SK-N-SH (cell line): ENCODE measurements around the gene ZNF559. TPM values are rescaled to one million over a fixed set of nuclear protein-coding genes. Genes with fewer than 3 reads are reported as not detected.
"Not testable (repeated sequence)": the region's sequence is repeated elsewhere in the genome, so short reads cannot be mapped to it uniquely, and the experiment has no call there.

Experiments used
- CTCF ChIA-PET: fragments of 300-600, 350-600 bp; formaldehyde crosslinking; extraction: SDS; loops from one replicate; lab custom pipeline; 2021; lab: Yijun Ruan, JAX
- POLR2A ChIA-PET: fragments of 350-600 bp; sonication (Branson Sonifier 250); formaldehyde crosslinking; extraction: SDS; loops from one replicate; lab custom pipeline; 2020; ENCODE audit warnings: antibody characterized with exemption, inconsistent platforms; lab: Yijun Ruan, JAX
- DNase-seq: peaks from one replicate; pipeline ENCODE4 v3.0.0; 2012
- H2AFZ ChIP-seq: fragments of 200-600 bp; sonication (generic); 2 replicates; pipeline ENCODE4 v1.8.1; 2016; ENCODE audit warnings: antibody characterized with exemption, mild to moderate bottlenecking, low read depth
- H3F3A ChIP-seq: fragments of 200-600 bp; sonication (generic); replicated peaks from 2 replicates; pipeline ENCODE3; 2016; ENCODE audit warnings: antibody characterized with exemption, mild to moderate bottlenecking; ENCODE audit not compliant: insufficient read depth
- H3K27ac ChIP-seq, 2 experiments: fragments of 200-500 bp in 1 of 2; fragments of 200-600 bp in 1 of 2; sonication (Bioruptor generic) in 1 of 2; sonication (generic), shearing (Covaris generic) in 1 of 2; 2 replicates each; pipeline versions ENCODE4 v1.5.1 to v1.6.1; 2014 to 2016; ENCODE audit warnings: low read depth in 2 of 2, inconsistent platforms in 1 of 2, low read length in 1 of 2, mild to moderate bottlenecking in 1 of 2, mixed read lengths in 1 of 2
- H3K27me3 ChIP-seq: fragments of 200-600 bp; sonication (generic), shearing (Covaris generic); 2 replicates; pipeline ENCODE4 v1.6.1; 2016; ENCODE audit warnings: mixed run types; ENCODE audit not compliant: insufficient read depth
- H3K36me3 ChIP-seq, 2 experiments: fragments of 200-500 bp in 1 of 2; fragments of 200-600 bp in 1 of 2; sonication (Bioruptor generic) in 1 of 2; sonication (generic) in 1 of 2; replicated peaks in 1 of 2; 2 replicates each; pipeline versions ENCODE3 to v1.5.1; 2014 to 2016; ENCODE audit warnings: low read length in 1 of 2, mild to moderate bottlenecking in 1 of 2; ENCODE audit not compliant: insufficient read depth in 2 of 2, control insufficient read depth in 1 of 2
- H3K4me1 ChIP-seq, 2 experiments: fragments of 200-500 bp in 1 of 2; fragments of 200-600 bp in 1 of 2; sonication (Bioruptor generic) in 1 of 2; sonication (generic), shearing (Covaris generic) in 1 of 2; 2 replicates each; pipeline versions ENCODE4 v1.5.1 to v1.6.1; 2014 to 2016; ENCODE audit warnings: low read depth in 1 of 2, low read length in 1 of 2, mixed run types in 1 of 2; ENCODE audit not compliant: insufficient read depth in 2 of 2, control insufficient read depth in 1 of 2
- H3K4me2 ChIP-seq: fragments of 200-600 bp; sonication (generic), shearing (Covaris generic); 2 replicates; pipeline ENCODE4 v1.6.1; 2017; ENCODE audit warnings: mixed run types
- H3K4me3 ChIP-seq, 2 experiments: fragments of 200-500 bp in 1 of 2; fragments of 200-600 bp in 1 of 2; sonication (Bioruptor generic) in 1 of 2; sonication (generic), shearing (Covaris generic) in 1 of 2; 2 replicates each; pipeline versions ENCODE4 v1.5.1 to v1.8.1; 2014 to 2016; ENCODE audit warnings: low read depth in 2 of 2, inconsistent platforms in 1 of 2, low read length in 1 of 2, mild to moderate bottlenecking in 1 of 2, mixed read lengths in 1 of 2, moderate library complexity in 1 of 2
- H3K79me2 ChIP-seq: fragments of 200-600 bp; sonication (generic); 2 replicates; pipeline ENCODE4 v1.8.1; 2017; ENCODE audit warnings: mild to moderate bottlenecking; ENCODE audit not compliant: insufficient read depth
- H3K9ac ChIP-seq: fragments of 200-600 bp; sonication (generic); 2 replicates; pipeline ENCODE4 v1.6.1; 2017; ENCODE audit warnings: mixed run types
- H3K9me2 ChIP-seq: fragments of 200-600 bp; sonication (generic); 2 replicates; pipeline ENCODE4 v1.6.1; 2017; ENCODE audit warnings: mixed run types
- H3K9me3 ChIP-seq: fragments of 200-600 bp; sonication (generic); 2 replicates; pipeline ENCODE4 v1.6.1; 2017; ENCODE audit warnings: mixed run types, mild to moderate bottlenecking, moderate library complexity
- H4K20me1 ChIP-seq: fragments of 200-600 bp; sonication (generic); 2 replicates; pipeline ENCODE4 v1.6.1; 2017; ENCODE audit warnings: mild to moderate bottlenecking, mixed run types; ENCODE audit not compliant: insufficient read depth
- EZH2phosphoT487 ChIP-seq: fragments of 200-600 bp; sonication (generic); IDR thresholded peaks from 2 replicates; pipeline ENCODE4 v1.6.1; 2017; ENCODE audit warnings: low read depth, mixed run types, mild to moderate bottlenecking, antibody characterized with exemption, moderate library complexity, borderline replicate concordance
- FOXJ3 ChIP-seq: sonication (generic); formaldehyde crosslinking; IDR thresholded peaks from 2 replicates; pipeline ENCODE4 v1.5.1; 2020; ENCODE audit warnings: mild to moderate bottlenecking, missing genetic modification reagents
- FOXM1 ChIP-seq: IDR thresholded peaks from 2 replicates; pipeline ENCODE4 v1.4.0; 2012; ENCODE audit warnings: low read depth, mild to moderate bottlenecking
- GABPA ChIP-seq: IDR thresholded peaks from 2 replicates; pipeline ENCODE4 v1.4.0; 2012; ENCODE audit warnings: low read depth, mild to moderate bottlenecking
- JUND ChIP-seq: IDR thresholded peaks from 2 replicates; pipeline ENCODE4 v1.4.0; 2012
- MEF2A ChIP-seq: IDR thresholded peaks from 2 replicates; pipeline ENCODE4 v1.4.0; 2012; ENCODE audit warnings: low read depth, borderline replicate concordance
- NFIC ChIP-seq: IDR thresholded peaks from 2 replicates; pipeline ENCODE4 v1.4.0; 2012; ENCODE audit warnings: borderline replicate concordance
- NRF1 ChIP-seq: IDR thresholded peaks from 2 replicates; pipeline ENCODE4 v1.6.1; 2012; ENCODE audit warnings: low read depth, mild to moderate bottlenecking, low read length
- RCOR1 ChIP-seq: fragments of 150-350 bp; IDR thresholded peaks from 2 replicates; pipeline ENCODE4 v1.6.1; 2017; ENCODE audit warnings: antibody characterized with exemption, low read length
- RFX5 ChIP-seq: IDR thresholded peaks from 2 replicates; pipeline ENCODE4 v1.6.1; 2012; ENCODE audit warnings: mild to moderate bottlenecking, improper control_type of control experiment, low read length
- SIN3A ChIP-seq: IDR thresholded peaks from 2 replicates; pipeline ENCODE4 v1.6.1; 2012; ENCODE audit warnings: low read depth, mild to moderate bottlenecking, low read length, moderate library complexity, borderline replicate concordance
- SMC3 ChIP-seq: IDR thresholded peaks from 2 replicates; pipeline ENCODE4 v1.6.1; 2012; ENCODE audit warnings: low read depth, low read length, improper control_type of control experiment
- TCF12 ChIP-seq: IDR thresholded peaks from 2 replicates; pipeline ENCODE4 v1.4.0; 2012
- TEAD4 ChIP-seq: IDR thresholded peaks from 2 replicates; pipeline ENCODE4 v1.4.0; 2012; ENCODE audit warnings: mild to moderate bottlenecking, borderline replicate concordance; ENCODE audit not compliant: insufficient read depth
- USF2 ChIP-seq: fragments of 150-350 bp; IDR thresholded peaks from 2 replicates; pipeline ENCODE4 v1.6.1; 2017; ENCODE audit warnings: antibody characterized with exemption, low read length, low read depth, borderline replicate concordance
- YY1 ChIP-seq: IDR thresholded peaks from 2 replicates; pipeline ENCODE4 v1.4.0; 2012; ENCODE audit warnings: low read depth, mild to moderate bottlenecking
- WGBS: methylation state at CpG from one replicate; pipeline ENCODE4 v1.1.6; 2017; ENCODE audit warnings: low lambda C conversion rate; 5-methylcytosine and 5-hydroxymethylcytosine counted together
- polyA plus RNA-seq, 3 experiments: library from polyadenylated mRNA; depleted of rRNA; stranded (reverse); fragments of >200 nt; gene quantifications; 2 replicates each; pipeline ENCODE4 v1.2.3, GENCODE V29; 2012
- TF ChIP-seq, protein P1 (sequence below): IDR thresholded peaks from 2 replicates; pipeline ENCODE4; 2012
- TF ChIP-seq, protein P2 (sequence below): IDR thresholded peaks from 2 replicates; pipeline ENCODE4 v1.4.0; 2012; ENCODE audit warnings: low read depth
- TF ChIP-seq, protein P3 (sequence below): IDR thresholded peaks from 2 replicates; pipeline ENCODE4 v1.4.0; 2012; ENCODE audit warnings: low read depth, borderline replicate concordance

The ZNF559 gene
- polyA plus RNA-seq, 1 of the 3 experiments (the other 2 are of a cell fraction): 10.4 TPM

DNA sequence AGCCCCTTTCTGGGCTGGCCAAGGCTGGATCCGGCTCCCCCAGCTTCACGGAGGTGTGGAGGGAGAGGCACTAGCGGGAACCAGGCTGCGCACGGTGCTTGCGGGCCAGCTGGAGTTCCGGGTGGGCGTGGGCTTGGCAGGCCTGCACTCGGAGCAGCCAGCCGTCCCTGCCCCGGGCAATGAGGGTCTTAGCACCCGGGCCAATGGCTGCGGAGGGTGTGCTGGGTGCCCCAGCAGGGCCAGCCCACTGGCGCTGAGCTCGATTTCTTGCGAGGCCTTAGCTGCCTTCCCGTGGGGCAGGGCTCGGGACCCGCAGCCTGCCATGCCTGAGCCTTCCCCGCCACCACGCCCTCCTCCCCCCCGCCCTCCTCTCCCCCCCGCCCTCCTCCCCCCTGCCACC is 2.6 kb upstream of the ZNF559 start:
- H3K4me2 ChIP-seq: no peak overlapping the region
- WGBS: 70% methylated on average over 18 of the region's 23 CpGs
- H3K36me3 ChIP-seq: peaks cover 0 to 13% of the 10 kb centered on the region in 2 experiments
- no peak for DNase-seq
- ChIA-PET POLR2A (no interaction called here), CTCF (no interaction called here)
- H3F3A ChIP-seq: peaks cover 16% of the 10 kb centered on the region
- no peak overlapping the region for H2AFZ ChIP-seq
- H3K27me3 ChIP-seq: no peaks in the 10 kb centered on the region; the same call in 1 of the 2 replicates
- no peak overlapping the region for H3K9ac ChIP-seq
- H3K4me3 ChIP-seq: no peak overlapping the region
- no peak overlapping the region for H3K27ac ChIP-seq
- H3K4me1 ChIP-seq: peaks cover 0 to 4% of the 10 kb centered on the region in 2 experiments; a peak in 1 of 4 replicates
- H4K20me1 ChIP-seq: no peaks in the 10 kb centered on the region
- peaks cover 17% of the 10 kb centered on the region for H3K79me2 ChIP-seq
- 0 out of 2 replicates have a peak, but pooled peaks cover 2% of the 10 kb centered on the region for H3K9me3 ChIP-seq
- H3K9me2 ChIP-seq: no peaks in the 10 kb centered on the region
- TF ChIP-seq RFX5 (no peak), SMC3 (no peak), NRF1 (no peak), TCF12 (no peak), FOXM1 (no peak), EZH2phosphoT487 (no peak), USF2 (no peak), MEF2A (no peak), TEAD4 (no peak), SIN3A (no peak), RCOR1 (no peak), FOXJ3 (CRISPR knock-in tag) (no peak), NFIC (no peak), JUND (no peak), YY1 (no peak), GABPA (no peak)
- TF ChIP-seq, protein P1, sequence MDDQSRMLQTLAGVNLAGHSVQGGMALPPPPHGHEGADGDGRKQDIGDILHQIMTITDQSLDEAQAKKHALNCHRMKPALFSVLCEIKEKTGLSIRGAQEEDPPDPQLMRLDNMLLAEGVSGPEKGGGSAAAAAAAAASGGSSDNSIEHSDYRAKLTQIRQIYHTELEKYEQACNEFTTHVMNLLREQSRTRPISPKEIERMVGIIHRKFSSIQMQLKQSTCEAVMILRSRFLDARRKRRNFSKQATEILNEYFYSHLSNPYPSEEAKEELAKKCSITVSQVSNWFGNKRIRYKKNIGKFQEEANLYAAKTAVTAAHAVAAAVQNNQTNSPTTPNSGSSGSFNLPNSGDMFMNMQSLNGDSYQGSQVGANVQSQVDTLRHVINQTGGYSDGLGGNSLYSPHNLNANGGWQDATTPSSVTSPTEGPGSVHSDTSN: no peak
- TF ChIP-seq, protein P2, sequence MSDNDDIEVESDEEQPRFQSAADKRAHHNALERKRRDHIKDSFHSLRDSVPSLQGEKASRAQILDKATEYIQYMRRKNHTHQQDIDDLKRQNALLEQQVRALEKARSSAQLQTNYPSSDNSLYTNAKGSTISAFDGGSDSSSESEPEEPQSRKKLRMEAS: no peak
- TF ChIP-seq, protein P3, sequence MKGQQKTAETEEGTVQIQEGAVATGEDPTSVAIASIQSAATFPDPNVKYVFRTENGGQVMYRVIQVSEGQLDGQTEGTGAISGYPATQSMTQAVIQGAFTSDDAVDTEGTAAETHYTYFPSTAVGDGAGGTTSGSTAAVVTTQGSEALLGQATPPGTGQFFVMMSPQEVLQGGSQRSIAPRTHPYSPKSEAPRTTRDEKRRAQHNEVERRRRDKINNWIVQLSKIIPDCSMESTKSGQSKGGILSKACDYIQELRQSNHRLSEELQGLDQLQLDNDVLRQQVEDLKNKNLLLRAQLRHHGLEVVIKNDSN: no peak

DNA sequence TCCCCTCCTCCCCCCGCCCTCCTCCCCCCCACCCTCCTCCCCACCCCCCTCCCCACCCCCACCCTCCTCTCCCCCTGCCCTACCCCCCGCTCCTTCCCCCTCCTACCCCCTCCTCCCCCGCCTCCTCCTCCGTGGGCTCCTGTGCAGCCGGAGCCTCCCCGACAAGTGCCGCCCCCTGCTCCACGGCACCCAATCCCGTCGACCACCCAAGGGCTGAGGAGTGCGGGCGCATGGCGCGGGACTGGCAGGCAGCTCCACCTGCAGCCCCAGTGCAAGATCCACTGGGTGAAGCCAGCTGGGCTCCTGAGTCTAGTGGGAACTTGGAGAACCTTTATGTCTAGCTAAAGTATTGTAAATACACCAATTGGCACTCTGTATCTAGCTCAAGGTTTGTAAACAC is 2.2 kb upstream of the ZNF559 start:
- CTCF ChIA-PET: interaction anchor here (1.6 kb wide), 1 partner anchor 12 kb away, joined by 4 read pairs; the partner anchor contains the start of gene ZNF699
- H4K20me1 ChIP-seq, H3K27me3 ChIP-seq, H3K4me3 ChIP-seq, H3K9ac ChIP-seq, H3K4me1 ChIP-seq, H3K4me2 ChIP-seq, H3K9me3 ChIP-seq, H3K9me2 ChIP-seq, H3K27ac ChIP-seq, POLR2A ChIA-PET, H2AFZ ChIP-seq: not testable (repeated sequence)
- peaks cover 16% of the 10 kb centered on the region for H3F3A ChIP-seq
- peaks cover 18% of the 10 kb centered on the region for H3K79me2 ChIP-seq
- peaks cover 0 to 18% of the 10 kb centered on the region in 2 experiments for H3K36me3 ChIP-seq
- WGBS: 85% methylated on average over 14 of the region's 14 CpGs
- DNase-seq: peak; percentile 4

DNA sequence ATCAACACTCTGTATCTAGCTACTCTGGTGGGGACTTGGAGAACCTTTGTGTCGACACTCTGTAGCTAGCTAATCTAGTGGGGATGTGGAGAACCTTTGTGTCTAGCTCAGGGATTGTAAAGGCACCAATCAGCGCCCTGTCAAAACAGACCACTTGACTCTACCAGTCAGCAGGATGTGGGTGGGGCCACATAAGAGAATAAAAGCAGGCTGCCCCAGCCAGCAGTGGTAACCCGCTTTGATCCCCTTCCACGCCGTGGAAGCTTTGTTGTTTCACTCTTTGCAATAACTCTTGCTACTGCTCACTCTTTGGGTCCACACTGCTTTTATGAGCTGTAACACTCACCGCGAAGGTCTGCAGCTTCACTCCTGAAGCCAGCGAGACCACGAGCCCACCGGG is 1.8 kb upstream of the ZNF559 start:
- CTCF ChIA-PET: interaction anchor here (1.1 to 1.6 kb wide), 3 partner anchors 8 to 109 kb away, joined by 3 to 4 read pairs (median 3); partner anchors contain the start of gene ZNF699
- H4K20me1 ChIP-seq, H3K9me2 ChIP-seq, H3K9ac ChIP-seq, H3K9me3 ChIP-seq, H3K27ac ChIP-seq, H3K27me3 ChIP-seq, POLR2A ChIA-PET, H3K4me1 ChIP-seq, H3K4me2 ChIP-seq, H3K4me3 ChIP-seq, H2AFZ ChIP-seq, DNase-seq: not testable (repeated sequence)
- peaks cover 22% of the 10 kb centered on the region for H3K79me2 ChIP-seq
- H3K36me3 ChIP-seq: peaks cover 0 to 22% of the 10 kb centered on the region in 2 experiments
- peaks cover 16% of the 10 kb centered on the region for H3F3A ChIP-seq
- WGBS: 91% methylated on average over 8 of the region's 10 CpGs
